Mucosa of descending colon (tissue), 3 donors: Measurements from ENCODE around the gene SFRP2. TPM values are rescaled to one million over a fixed set of nuclear protein-coding genes. Genes with fewer than 3 reads are reported as not detected.

Experiments
- ATAC-seq: fragments of 200-7000 bp; cut with Tn5 transposase; one replicate; pipeline ENCODE4 v1.9.1; 2020; ENCODE audit warnings: mild to moderate bottlenecking, moderate library complexity
- DNase-seq, 3 donors: peaks; one replicate each; pipeline ENCODE4 v3.0.0-alpha.2; 2020
- H3K36me3 ChIP-seq: fragments of 200-600 bp; one replicate; pipeline ENCODE4 v1.8.0; 2021; ENCODE audit warnings: low read depth, mild to moderate bottlenecking
- H3K4me1 ChIP-seq: fragments of 200-600 bp; one replicate; pipeline ENCODE4 v1.8.0; 2021; ENCODE audit warnings: low read depth, mild to moderate bottlenecking
- H3K4me3 ChIP-seq: fragments of 200-600 bp; one replicate; pipeline ENCODE4 v1.8.0; 2021; ENCODE audit warnings: mild to moderate bottlenecking
- H3K9me3 ChIP-seq: fragments of 200-600 bp; one replicate; pipeline ENCODE4 v1.8.0; 2021; ENCODE audit warnings: mild to moderate bottlenecking
- intact Hi-C, 2 donors: fragments of 100-400 bp; cut with DNase I in 1 of 2; cut with micrococcal nuclease in 1 of 2; formaldehyde crosslinking; loops; one replicate each; pipeline versions ENCODE4 v1.11.0 to v1.11.1; 2022; cut with DNase I, micrococcal nuclease
- total RNA-seq, 3 donors: library from RNA; stranded (reverse); fragmentation: NEBNext Ultra II Directional in 2 of 3; extraction: Animal tissue kit (Norgen Biotek cat#: 25700) in 2 of 3; gene quantifications; one replicate each; pipeline versions ENCODE4 v1.2.1 to v1.2.4, GENCODE V29; 2021 to 2023
- TF ChIP-seq, protein P1 (sequence below): fragments of 200-600 bp; IDR thresholded peaks from one replicate; pipeline ENCODE4 v1.8.0; 2022; ENCODE audit warnings: antibody characterized with exemption, mild to moderate bottlenecking
- donor health status: DM: no; HTN: no; CAD: no; lungs with moderate emphysema.
- donor health status: DM: no; HTN: no; CAD: no.
- donor health status: DM: no; HTN: yes; CAD: no.

SFRP2 gene
- total RNA-seq, 3 donors from 2014 or later, result 3.9 to 51.9 (median 32.5) TPM

DNA sequence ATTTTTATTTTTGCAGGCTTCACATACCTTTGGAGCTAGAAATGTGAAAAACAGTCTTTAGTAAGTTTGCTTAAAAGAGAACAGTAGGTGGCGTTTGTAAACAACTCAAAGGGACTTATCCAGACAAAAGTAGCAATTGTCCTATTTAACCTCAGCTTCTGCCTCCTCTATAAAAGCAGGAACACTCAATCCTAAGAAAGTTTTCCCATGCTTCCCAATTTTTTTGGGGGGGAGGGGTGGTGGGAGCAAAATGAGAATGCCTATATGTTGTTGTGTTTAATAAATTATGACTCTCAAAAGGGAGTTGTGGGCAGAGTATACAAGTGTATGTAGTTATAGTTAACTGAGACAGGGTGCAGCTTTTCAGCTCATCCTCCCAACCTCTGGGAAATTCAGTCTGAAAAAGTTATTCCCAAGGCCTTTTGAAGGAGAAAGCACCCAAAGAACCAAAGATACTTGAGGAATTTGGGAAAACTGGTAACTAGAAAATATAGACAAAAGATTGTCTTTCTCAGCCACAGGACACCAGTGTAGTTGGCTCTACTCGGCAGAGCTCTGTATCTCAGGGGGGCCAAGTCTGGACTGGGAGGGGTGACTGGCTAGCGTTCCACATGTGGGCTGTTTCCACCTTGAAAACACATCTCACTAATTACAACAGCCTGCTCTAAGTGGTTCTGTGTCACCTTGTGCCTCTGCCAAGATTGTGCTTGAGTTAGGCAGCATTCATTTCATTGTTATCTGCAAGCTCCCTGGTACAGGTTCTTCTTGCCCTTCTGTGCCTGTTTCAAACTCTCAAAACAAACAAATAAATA lies 2.8 kb downstream of the SFRP2 start:
- Histone ChIP-seq H3K4me1 (peaks cover 7% of the 10 kb centered on the region), H3K36me3 (no peaks in the 10 kb centered on the region), H3K4me3 (no peak overlapping the region), H3K9me3 (no peaks in the 10 kb centered on the region)
- ATAC-seq (no peak), DNase-seq (no peak)
- intact Hi-C loops, result no loop called here
- TF ChIP-seq, protein P1, sequence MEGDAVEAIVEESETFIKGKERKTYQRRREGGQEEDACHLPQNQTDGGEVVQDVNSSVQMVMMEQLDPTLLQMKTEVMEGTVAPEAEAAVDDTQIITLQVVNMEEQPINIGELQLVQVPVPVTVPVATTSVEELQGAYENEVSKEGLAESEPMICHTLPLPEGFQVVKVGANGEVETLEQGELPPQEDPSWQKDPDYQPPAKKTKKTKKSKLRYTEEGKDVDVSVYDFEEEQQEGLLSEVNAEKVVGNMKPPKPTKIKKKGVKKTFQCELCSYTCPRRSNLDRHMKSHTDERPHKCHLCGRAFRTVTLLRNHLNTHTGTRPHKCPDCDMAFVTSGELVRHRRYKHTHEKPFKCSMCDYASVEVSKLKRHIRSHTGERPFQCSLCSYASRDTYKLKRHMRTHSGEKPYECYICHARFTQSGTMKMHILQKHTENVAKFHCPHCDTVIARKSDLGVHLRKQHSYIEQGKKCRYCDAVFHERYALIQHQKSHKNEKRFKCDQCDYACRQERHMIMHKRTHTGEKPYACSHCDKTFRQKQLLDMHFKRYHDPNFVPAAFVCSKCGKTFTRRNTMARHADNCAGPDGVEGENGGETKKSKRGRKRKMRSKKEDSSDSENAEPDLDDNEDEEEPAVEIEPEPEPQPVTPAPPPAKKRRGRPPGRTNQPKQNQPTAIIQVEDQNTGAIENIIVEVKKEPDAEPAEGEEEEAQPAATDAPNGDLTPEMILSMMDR, result no peak

DNA sequence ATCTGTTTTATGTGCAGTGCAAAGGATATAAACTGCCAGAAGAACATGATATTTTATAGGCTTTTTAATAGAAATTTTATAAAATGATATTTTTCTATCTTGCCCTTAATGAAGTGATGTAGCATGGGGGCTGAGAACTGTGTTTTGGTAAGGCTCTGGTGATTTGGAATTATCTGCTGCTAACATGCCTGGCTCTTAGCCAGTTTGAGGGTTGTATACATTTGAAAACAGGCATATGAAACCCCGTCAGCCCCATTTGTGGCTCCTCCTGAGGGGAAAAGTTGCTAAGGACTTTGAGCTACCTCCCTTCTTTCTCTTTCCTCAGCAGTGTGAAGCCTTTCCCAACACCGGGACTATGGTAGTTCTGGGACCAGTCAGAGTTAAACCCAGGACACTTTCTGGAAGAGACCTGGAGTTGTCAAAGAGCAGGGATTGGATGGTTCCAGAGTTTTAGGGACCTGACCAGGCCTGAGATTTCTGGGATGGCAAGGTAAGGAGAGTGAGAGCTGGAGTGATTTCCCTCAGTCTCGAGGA lies 4.7 kb downstream of the SFRP2 start:
- no peaks in the 10 kb centered on the region for H3K9me3 ChIP-seq
- DNase-seq, result no peak

DNA sequence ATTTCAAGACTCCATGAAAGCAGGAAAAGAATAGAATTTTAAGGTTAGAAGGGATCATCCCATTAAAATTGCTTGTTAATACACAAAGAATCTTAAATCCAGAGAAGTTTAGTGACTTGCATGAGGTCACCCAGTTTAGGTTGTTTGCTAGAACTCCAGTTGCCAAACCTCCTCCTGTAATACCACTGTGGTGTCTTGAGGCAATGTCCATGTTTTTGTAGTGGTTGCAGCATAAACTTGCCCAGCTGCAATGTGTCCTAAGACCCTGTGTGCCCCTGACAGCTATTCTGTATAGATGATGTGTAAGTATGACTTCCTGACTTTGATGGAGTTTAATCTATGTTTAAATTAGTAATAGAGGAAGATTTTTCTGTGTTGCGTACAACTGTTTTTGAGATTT lies 6.3 kb downstream of the SFRP2 start:
- no peak for DNase-seq
- no peak for ATAC-seq
- Histone ChIP-seq H3K4me1 (no peaks in the 10 kb centered on the region), H3K9me3 (no peaks in the 10 kb centered on the region), H3K36me3 (no peaks in the 10 kb centered on the region), H3K4me3 (no peak overlapping the region)
- TF ChIP-seq, protein P1, result no peak
- intact Hi-C loops, result no loop called here

More for the DNA sequence above, 4.7 kb downstream of the SFRP2 start:
- Histone ChIP-seq H3K36me3 (no peaks in the 10 kb centered on the region), H3K4me3 (no peak overlapping the region), H3K4me1 (no peaks in the 10 kb centered on the region)
- no peak for ATAC-seq
- intact Hi-C loops, result no loop called here
- TF ChIP-seq, protein P1, result no peak

DNA sequence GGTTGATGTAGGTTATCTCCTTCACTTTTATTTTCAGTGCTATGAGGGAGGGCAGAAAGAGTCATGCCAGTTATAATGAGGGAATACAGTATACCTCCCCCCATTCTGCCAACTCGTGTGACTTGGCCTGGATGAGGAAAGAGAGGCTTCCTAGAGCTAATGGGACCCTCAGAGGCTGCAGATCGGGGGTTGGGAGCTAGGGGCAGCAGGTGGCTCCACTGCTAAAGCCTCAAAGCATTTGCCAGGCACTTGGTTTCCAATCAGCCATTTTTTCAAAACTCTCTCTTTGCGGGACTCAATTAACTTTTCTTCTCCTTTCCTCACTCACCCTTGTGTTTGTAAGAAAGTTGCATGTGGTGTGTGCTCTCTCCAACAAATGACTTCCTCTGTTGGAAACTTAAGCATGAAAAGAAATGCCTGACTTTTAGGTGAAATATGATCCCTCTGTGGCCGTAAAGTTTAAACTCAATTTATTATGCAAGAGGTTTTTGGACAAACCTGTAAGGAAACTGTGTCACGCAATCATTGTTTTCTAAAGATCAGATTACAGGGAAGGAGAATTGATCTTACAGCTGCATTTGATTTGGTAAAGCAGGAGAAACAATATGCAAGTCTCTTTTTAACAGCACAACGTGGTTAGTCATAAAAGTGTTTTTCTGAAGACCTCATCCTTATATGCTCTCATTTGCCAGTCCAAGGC lies 7.0 kb downstream of the SFRP2 start:
- Histone ChIP-seq H3K4me1 (no peaks in the 10 kb centered on the region), H3K9me3 (no peaks in the 10 kb centered on the region), H3K36me3 (no peaks in the 10 kb centered on the region), H3K4me3 (no peak overlapping the region)
- ATAC-seq (no peak), DNase-seq (no peak)
- intact Hi-C loops, result no loop called here
- TF ChIP-seq, protein P1, result no peak

DNA sequence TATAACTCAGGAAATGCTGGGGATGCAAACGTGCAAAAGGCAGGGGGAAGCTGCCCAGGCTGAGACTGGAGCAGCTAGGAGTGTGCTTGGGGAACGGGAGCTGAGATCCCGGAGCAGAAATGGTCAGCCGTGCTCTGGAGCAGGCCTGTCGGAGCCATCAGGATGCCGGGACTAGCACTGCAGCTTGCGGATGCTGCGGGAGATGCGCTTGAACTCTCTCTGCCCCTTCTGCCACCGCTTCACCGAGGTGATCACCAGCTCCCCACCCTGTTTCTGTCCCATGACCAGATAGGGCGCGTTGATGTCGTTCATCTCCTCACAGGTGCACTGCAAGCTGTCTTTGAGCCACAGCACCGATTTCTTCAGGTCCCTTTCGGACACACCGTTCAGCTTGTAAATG lies 7.6 kb downstream of the SFRP2 start:
- intact Hi-C loops, result no loop called here
- Histone ChIP-seq H3K9me3 (no peaks in the 10 kb centered on the region), H3K4me1 (no peaks in the 10 kb centered on the region), H3K36me3 (no peaks in the 10 kb centered on the region), H3K4me3 (no peak overlapping the region)
- ATAC-seq, result no peak
- no peak for DNase-seq
- TF ChIP-seq, protein P1, result no peak
